Cardiac septum (tissue), 1 donor: ENCODE results near the gene TXNDC8. TPM values are rescaled to one million over a fixed set of nuclear protein-coding genes. Genes with fewer than 3 reads are reported as not detected.
"Not testable (repeated sequence)": the region's sequence is repeated elsewhere in the genome, so short reads cannot be mapped to it uniquely, and the experiment has no call there.

Experiments used
- DNase-seq: peaks from one replicate; pipeline ENCODE4 v3.0.0-alpha.2; 2020; ENCODE audit warnings: low spot score
- intact Hi-C: fragments of 100-400 bp; cut with DNase I; formaldehyde crosslinking; loops from one replicate; pipeline ENCODE4 v1.14.0; 2022
- long read RNA-seq: library from polyadenylated mRNA; unstranded; transcript quantifications from one replicate; pipeline ENCODE4 v2.0.0, GENCODE V29; 2021
- total RNA-seq: library from RNA; stranded (reverse); fragmentation: NEBNext Ultra II Directional; extraction: Animal tissue kit (Norgen Biotek cat#: 25700); gene quantifications from one replicate; pipeline ENCODE4 v1.2.1, GENCODE V29; 2021
- donor health status: DM: no; HTN: no; CAD: no.

Gene TXNDC8
- total RNA-seq: not detected
- long read RNA-seq: 0 reads

DNA sequence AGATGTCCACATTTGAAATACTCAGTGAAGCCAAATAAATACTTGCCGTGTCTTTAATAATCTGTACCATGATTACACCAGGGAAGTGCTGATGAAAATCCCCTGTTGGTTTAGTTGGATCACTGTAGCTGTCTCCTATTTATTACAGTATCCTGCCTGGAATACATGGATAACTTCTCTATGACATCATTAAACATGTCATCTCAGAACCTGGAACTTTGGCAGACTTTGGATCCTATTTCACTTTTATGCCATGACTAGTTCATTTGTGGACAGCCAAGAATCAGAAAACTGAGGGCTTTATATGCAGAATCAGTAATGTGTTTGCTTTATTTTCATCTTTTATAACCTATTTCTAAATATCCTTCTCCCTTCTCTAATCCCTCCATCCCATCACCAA lies at the start of gene TXNDC8:
Gene TXNDC8 (minus strand): TSS at position 137 of the 400 bp plus-strand sequence.
- intact Hi-C loops: no loop called here
- no peak for DNase-seq

- intact Hi-C loops: no loop called here
These were observed 45.8 kb upstream of the TXNDC8 start for GRCh38 chr9:110383491-110383890.

GRCh38 chr9:110382731-110383130 lies 45.1 kb upstream of the TXNDC8 start:
- intact Hi-C loops: no loop called here
- DNase-seq: no peak

More at GRCh38 chr9:110383491-110383890, 45.8 kb upstream of the TXNDC8 start:
- DNase-seq: no peak

GRCh38 chr9:110371411-110372007 lies 33.8 kb upstream of the TXNDC8 start:
- intact Hi-C loops: no loop called here
- no peak for DNase-seq

GRCh38 chr9:110370315-110370714 lies 32.7 kb upstream of the TXNDC8 start:
- no peak for DNase-seq
- intact Hi-C loops: no loop called here

DNA sequence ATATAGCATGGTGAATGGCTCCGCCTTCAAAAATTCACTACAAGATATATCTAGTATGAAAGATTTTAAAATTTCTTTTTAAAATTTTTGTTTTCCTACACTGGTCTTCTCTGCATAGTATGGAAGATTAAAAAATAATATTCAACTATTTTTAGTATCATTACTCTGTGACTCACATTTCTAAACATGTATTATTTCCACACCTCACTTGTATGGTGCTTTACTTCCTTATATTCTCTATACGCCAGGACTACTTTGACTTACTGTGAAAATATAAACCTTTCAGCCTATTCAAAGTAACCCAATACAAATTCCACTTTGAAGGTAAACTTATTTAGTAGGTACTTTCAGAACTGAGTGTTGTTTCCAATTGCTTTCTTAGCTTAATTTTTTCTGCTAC lies 26.8 kb upstream of the TXNDC8 start:
- DNase-seq: no peak
- intact Hi-C loops: no loop called here

DNA sequence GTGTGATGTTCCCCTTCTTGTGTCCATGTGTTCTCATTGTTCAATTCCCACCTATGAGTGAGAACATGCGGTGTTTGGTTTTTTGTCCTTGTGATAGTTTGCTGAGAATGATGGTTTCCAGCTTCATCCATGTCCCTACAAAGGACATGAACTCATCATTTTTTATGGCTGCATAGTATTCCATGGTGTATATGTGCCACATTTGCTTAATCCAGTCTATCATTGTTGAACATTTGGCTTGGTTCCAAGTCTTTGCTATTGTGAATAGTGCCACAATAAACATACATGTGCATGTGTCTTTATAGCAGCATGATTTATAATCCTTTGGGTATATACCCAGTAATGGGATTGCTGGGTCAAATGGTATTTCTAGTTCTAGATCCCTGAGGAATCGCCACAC lies 21.3 kb upstream of the TXNDC8 start:
- intact Hi-C loops, DNase-seq: not testable (repeated sequence)

GRCh38 chr9:110357505-110357904 lies 19.8 kb upstream of the TXNDC8 start:
- intact Hi-C loops: no loop called here
- DNase-seq: no peak

- intact Hi-C loops: no loop called here
- no peak for DNase-seq
These were observed 19.2 kb upstream of the TXNDC8 start for GRCh38 chr9:110356639-110357395.

DNA sequence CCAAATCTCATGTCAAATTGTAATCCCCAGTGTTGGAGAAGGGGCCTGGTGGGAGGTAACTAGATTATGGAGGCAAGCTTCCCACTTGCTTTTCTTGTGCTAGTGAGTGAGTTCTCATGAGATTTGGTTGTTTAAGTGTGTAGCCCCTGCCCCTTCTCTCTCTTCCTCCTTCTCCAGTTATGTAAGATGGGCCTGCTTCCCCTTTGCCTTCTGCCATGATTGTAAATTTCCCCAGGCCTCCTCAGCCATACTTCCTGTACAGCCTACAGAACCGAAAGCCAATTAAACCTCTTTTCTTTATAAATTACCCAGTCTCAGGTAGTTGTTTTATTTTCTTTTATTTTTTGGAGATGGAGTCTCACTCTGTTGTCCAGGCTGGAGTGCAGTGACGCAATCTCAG lies 18.2 kb upstream of the TXNDC8 start:
- intact Hi-C loops: no loop called here
- no peak for DNase-seq

DNA sequence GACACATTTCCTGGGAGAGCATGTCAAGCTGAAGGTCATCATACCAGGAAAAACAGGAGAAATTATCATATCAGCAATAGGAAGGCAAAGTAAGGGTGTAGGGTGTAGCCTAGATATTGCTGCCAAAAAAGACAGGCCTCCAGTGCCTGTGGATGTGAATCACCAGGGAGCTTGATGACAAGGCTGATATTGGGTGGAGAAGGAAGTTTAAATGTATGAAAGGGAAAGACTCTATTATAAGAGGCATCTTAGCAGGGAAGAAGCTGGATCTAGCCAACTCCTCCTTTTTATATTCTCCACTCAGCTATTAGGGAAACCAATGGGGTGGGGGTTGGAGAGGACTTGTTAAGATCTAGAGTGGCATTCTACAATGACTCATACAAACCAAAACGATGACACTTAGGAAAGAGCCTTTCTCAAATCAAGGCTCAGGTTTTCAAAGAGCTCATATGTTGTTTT lies 13.4 kb upstream of the TXNDC8 start:
- intact Hi-C loops: no loop called here
- DNase-seq: no peak

DNA sequence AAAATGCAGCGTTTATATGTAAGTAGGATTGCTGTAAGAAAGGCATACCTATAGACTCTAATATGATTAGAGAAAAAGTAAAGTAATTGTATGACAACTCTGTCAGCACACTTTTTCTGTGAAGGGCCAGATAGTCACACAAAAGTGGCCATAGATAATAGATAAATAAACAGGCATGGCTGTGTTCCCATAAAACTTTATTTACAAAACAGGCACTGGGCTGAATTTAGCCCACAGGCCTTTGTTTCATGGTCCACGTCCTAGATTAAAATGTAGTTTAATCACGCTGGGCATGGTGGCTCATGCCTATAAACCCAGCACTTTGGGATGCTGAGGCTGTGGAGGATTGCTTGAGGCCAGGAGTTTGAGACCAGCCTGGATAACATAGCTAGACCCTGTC lies 8.7 kb upstream of the TXNDC8 start:
- no peak for DNase-seq
- intact Hi-C loops: no loop called here

- intact Hi-C loops: no loop called here
- no peak for DNase-seq
These were observed 7.2 kb upstream of the TXNDC8 start for GRCh38 chr9:110344821-110345220.

- intact Hi-C loops: no loop called here
- no peak for DNase-seq
These were observed 5.9 kb upstream of the TXNDC8 start for GRCh38 chr9:110343551-110343950.

- no peak for DNase-seq
- intact Hi-C loops: no loop called here
These were observed 2.6 kb upstream of the TXNDC8 start for GRCh38 chr9:110340306-110340705.

- no peak for DNase-seq
- intact Hi-C loops: no loop called here
These were observed 480 bp upstream of the TXNDC8 start for GRCh38 chr9:110338143-110338542.

DNA sequence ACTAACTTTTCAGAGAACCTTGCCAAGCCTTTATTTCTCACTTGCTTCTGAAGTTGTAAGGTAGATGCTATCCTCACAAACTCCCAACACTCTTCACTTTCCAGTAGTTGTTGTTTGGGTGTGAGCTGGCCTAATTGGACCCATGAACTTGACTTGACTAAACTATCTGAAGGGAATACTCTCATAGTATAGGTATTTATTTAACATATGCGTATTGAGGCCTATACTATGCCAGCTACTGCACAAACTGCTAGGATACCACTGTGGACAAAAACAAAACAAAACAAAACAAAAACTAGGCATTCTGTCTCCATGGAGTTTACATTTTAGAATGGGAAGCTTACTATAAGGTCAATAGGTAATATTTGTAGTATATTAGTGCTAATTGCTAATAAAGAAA lies 1.3 kb downstream of the TXNDC8 start:
- intact Hi-C loops: no loop called here
- no peak for DNase-seq

GRCh38 chr9:110334871-110335270 lies 2.8 kb downstream of the TXNDC8 start:
- DNase-seq: no peak
- intact Hi-C loops: no loop called here

- no peak for DNase-seq
- intact Hi-C loops: no loop called here
These were observed 3.5 kb downstream of the TXNDC8 start for GRCh38 chr9:110334183-110334582.

DNA sequence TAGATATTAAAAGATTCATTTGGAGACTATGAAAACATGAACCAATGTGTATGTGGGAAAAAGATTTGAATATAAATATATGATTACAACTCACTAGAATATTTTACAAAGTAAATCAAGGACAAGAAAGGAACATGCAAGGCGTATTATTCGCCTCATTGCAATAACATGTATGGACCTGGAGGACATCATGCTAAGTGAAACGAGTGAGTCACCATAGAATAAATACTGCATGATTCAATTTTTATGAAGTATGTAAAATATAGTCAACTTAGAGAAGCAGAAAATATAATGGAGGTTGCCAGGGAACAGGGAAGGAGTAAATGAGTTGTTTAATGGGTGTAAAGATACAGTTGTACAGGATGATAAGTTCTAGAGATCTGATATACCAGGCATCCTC lies 4.9 kb downstream of the TXNDC8 start:
- intact Hi-C loops: no loop called here
- no peak for DNase-seq

DNA sequence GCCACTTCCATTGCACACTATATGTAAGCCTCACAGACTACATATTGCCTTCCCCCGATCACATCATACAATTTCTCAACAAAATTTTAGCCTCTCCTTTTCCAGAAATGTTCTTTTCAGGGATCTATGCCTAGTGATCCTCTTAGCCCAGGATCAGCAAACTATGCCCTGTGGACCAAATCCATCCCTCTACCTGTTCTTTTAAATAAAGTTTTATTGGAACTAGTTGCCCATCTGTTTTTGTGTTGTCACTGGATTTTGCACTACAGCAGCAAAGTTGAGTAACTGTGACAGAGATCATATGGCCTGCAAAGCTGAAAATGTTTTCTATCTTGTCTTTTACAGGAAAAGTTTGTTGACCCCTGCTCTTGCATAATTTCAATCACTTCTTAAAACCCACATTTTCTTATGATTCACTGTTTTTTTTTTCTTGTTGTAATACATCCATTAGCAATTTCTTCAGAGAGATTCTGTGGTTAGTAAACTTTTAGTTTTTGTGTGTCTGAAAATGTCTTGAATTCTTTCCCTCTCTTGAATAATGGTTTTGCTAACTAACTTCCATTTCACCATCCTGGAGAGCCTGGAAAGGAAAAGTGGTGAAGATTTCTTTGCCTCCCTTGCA lies 7.1 kb downstream of the TXNDC8 start:
- DNase-seq: no peak
- intact Hi-C loops: no loop called here
